ENCODE results near the gene NUP107.

Gene NUP107

GRCh38 chr12:68665016-68665569 lies 21.7 kb upstream of the NUP107 start:
- no peaks in the 10 kb centered on the region; the same call in 1 of the 2 replicates for H3K36me3 ChIP-seq (replicated peaks; ENCODE audit: insufficient read depth, low read length)
- H3K9me3 ChIP-seq (replicated peaks; ENCODE audit: insufficient read depth, low read length) = no peaks in the 10 kb centered on the region
- H3K9ac ChIP-seq (ENCODE audit: low read length) = no peak overlapping the region
- H3K4me1 ChIP-seq (ENCODE audit: low read length) = no peaks in the 10 kb centered on the region
- no peaks in the 10 kb centered on the region for H3K79me2 ChIP-seq (ENCODE audit: low read length)
- H2AFZ ChIP-seq (ENCODE audit: low read length) = no peak overlapping the region
- TF ChIP-seq CTCF (IDR thresholded peaks at IDR 0.05; ENCODE audit: low read length) (no peak), EZH2 (optimal IDR thresholded peaks at IDR 0.05; ENCODE audit: low read depth, low read length) (no peak), EZH2phosphoT487 (IDR thresholded peaks at IDR 0.05; ENCODE audit: low read length) (no peak)
- no peaks in the 10 kb centered on the region for H4K20me1 ChIP-seq (ENCODE audit: insufficient read depth, low read length)
- H3K27me3 ChIP-seq (replicated peaks; ENCODE audit: insufficient read depth, low read length) = no peaks in the 10 kb centered on the region
- no peak overlapping the region for H3K27ac ChIP-seq (ENCODE audit: low read length)
- DNase-seq = no peak
- no peak overlapping the region for H3K4me3 ChIP-seq (ENCODE audit: low read length)
- H3F3A ChIP-seq (ENCODE audit: insufficient read depth, low read length) = no peaks in the 10 kb centered on the region
- no peak overlapping the region for H3K4me2 ChIP-seq (ENCODE audit: low read depth, low read length)
- no peaks in the 10 kb centered on the region for H3K9me2 ChIP-seq (replicated peaks; ENCODE audit: insufficient read depth, low read length)

- H3K9me2 ChIP-seq (replicated peaks; ENCODE audit: insufficient read depth, low read length) = no peaks in the 10 kb centered on the region
- no peaks in the 10 kb centered on the region for H3K36me3 ChIP-seq (replicated peaks; ENCODE audit: insufficient read depth, low read length)
- no peak overlapping the region for H3K27ac ChIP-seq (ENCODE audit: low read length)
- no peaks in the 10 kb centered on the region for H3K79me2 ChIP-seq (ENCODE audit: low read length)
- H3K27me3 ChIP-seq (replicated peaks; ENCODE audit: insufficient read depth, low read length) = no peaks in the 10 kb centered on the region
- TF ChIP-seq CTCF (IDR thresholded peaks at IDR 0.05; ENCODE audit: low read length) = no peak
- TF ChIP-seq EZH2phosphoT487 (IDR thresholded peaks at IDR 0.05; ENCODE audit: low read length) = no peak
- no peaks in the 10 kb centered on the region for H3K9me3 ChIP-seq (replicated peaks; ENCODE audit: insufficient read depth, low read length)
- H3K4me1 ChIP-seq (ENCODE audit: low read length) = no peaks in the 10 kb centered on the region
- no peak overlapping the region for H3K4me3 ChIP-seq (ENCODE audit: low read length)
- H3K4me2 ChIP-seq (ENCODE audit: low read depth, low read length) = no peak overlapping the region
- H3F3A ChIP-seq (ENCODE audit: insufficient read depth, low read length) = no peaks in the 10 kb centered on the region
- no peak overlapping the region for H2AFZ ChIP-seq (ENCODE audit: low read length)
- H3K9ac ChIP-seq (ENCODE audit: low read length) = no peak overlapping the region
- H4K20me1 ChIP-seq (ENCODE audit: insufficient read depth, low read length) = no peaks in the 10 kb centered on the region
- no peak for DNase-seq
Observed at GRCh38 chr12:68667291-68667690, 19.5 kb upstream of the NUP107 start.

- Histone ChIP-seq H3K36me3 (replicated peaks; ENCODE audit: insufficient read depth, low read length) (no peaks in the 10 kb centered on the region), H3F3A (ENCODE audit: insufficient read depth, low read length) (no peaks in the 10 kb centered on the region), H3K27ac (ENCODE audit: low read length) (no peak overlapping the region), H3K79me2 (ENCODE audit: low read length) (no peaks in the 10 kb centered on the region), H3K9ac (ENCODE audit: low read length) (no peak overlapping the region), H3K27me3 (replicated peaks; ENCODE audit: insufficient read depth, low read length) (no peaks in the 10 kb centered on the region), H3K4me1 (ENCODE audit: low read length) (no peaks in the 10 kb centered on the region), H2AFZ (ENCODE audit: low read length) (no peak overlapping the region), H3K4me3 (ENCODE audit: low read length) (no peak overlapping the region), H3K9me2 (replicated peaks; ENCODE audit: insufficient read depth, low read length) (no peaks in the 10 kb centered on the region), H3K9me3 (replicated peaks; ENCODE audit: insufficient read depth, low read length) (no peaks in the 10 kb centered on the region), H3K4me2 (ENCODE audit: low read depth, low read length) (no peak overlapping the region), H4K20me1 (ENCODE audit: insufficient read depth, low read length) (no peaks in the 10 kb centered on the region)
- no peak for TF ChIP-seq CTCF (IDR thresholded peaks at IDR 0.05; ENCODE audit: low read length)
- TF ChIP-seq EZH2 (optimal IDR thresholded peaks at IDR 0.05; ENCODE audit: low read depth, low read length) = no peak
- no peak for TF ChIP-seq EZH2phosphoT487 (IDR thresholded peaks at IDR 0.05; ENCODE audit: low read length)
- DNase-seq = no peak
Observed at GRCh38 chr12:68667896-68668295, 18.9 kb upstream of the NUP107 start.

Measured in MM.1S (cell line).